ENCODE results near the gene ACAT2.
"Not testable (repeated sequence)": the region's sequence is repeated elsewhere in the genome, so short reads cannot be mapped to it uniquely, and the experiment has no call there.

The ACAT2 gene

DNA sequence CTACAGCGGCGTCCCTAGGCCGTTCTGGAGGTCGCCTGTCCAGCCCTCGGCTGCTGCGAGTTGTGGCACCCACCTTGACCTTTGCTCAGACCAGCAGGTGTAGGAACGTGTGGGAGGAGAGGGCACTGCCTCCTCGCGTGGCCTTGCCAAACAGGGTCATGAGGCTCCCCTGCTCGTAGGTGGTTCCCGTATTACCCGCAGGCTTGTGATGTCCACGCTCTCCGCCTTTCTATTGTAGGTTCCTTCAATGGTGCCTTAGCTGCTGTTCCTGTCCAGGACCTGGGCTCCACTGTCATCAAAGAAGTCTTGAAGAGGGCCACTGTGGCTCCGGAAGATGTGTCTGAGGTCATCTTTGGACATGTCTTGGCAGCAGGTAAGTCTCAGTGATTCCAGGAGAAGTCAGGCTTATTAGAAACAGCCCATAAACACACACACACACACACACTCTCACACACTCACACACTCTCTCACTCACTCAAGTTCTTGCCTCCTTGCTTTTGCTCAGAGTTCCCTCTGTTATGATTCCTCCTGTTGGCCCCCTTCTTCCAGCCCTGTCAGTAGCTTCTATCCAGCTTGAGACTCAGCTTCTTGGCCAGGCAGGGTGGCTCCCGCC lies 942 bp downstream of the ACAT2 start:
- DNase-seq (ENCODE audit: low read depth in 2 of 3, low spot score in 1 of 3) = no peak

DNA sequence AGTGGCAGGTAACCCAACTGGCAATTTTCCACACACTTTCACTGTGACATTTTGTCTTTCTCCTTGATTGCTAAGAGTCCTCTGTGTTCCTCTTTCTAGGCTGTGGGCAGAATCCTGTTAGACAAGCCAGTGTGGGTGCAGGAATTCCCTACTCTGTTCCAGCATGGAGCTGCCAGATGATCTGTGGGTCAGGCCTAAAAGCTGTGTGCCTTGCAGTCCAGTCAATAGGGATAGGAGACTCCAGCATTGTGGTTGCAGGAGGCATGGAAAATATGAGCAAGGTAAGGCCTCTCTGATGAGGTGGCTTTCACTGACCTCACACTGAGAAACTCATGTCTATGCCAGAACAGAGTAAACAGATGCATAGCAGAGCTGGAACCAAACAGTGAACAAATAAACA lies 5.1 kb downstream of the ACAT2 start:
- no peak for DNase-seq (ENCODE audit: low read depth in 2 of 3, low spot score in 1 of 3)

DNA sequence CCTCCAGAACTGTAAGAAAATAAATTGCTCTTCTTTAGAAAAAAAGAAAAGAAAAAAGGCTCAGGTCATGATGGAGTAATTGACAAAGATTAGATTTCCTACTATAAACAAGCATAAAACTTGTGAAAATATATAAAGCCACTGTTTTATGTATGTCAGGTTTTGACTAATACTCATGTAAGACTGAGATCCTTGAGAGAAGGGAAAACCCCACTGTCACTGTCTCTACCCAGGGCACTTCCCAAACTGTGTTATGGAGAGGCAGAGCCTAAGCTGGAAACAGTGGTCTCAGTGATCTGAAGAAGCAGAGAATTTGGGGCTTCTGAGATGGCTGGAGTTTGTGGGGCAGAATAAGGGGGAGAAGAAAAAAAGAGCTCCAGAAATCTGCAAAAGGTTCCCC lies 7.6 kb downstream of the ACAT2 start:
- DNase-seq (ENCODE audit: low read depth in 2 of 3, low spot score in 1 of 3) = no peak

DNA sequence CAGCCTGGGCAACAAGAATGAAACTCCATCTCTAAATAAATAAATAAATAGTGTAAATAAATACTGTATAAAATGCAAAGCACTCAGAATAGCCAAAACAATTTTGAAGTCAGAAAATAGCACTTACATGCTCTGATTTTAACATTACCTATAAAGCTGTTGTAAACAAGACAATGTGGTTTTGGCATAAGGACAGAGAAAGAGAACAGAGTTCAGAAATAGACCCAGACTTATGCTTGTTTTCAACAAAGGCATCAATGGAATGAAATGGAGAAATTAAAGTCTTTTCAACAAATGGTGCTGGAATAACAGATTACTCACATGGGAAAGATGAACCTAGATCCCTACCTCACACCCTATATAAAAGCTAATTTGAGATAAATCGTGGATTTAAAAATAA lies 10.4 kb downstream of the ACAT2 start:
- DNase-seq (ENCODE audit: low read depth in 2 of 3, low spot score in 1 of 3) = no peak

DNA sequence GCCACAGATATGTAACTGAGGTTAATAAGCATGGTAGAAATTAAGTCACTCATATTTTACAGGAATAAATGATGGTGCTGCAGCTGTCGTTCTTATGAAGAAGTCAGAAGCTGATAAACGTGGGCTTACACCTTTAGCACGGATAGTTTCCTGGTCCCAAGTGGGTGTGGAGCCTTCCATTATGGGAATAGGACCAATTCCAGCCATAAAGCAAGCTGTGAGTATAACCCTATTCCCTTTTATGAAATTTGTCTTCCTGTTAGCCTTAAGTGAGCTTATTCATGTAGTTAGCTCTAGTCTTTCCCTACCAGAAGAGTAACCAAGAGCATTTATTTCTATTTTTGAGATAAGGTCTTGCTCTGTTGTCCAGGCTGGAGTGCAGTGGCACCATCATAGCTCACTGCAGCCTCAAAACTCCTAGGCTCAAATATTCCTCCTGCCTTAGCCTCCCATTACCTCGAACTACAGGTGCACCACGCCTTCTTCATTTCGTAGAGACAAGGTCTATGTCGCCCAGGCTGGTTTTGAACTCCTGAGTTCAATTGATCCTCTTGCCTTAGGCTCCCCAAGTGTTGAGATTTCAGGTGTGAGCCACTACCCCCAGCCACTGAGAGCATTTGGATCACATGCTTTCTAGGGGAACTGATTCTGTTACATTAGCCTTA lies 15.5 kb downstream of the ACAT2 start:
- no peak for DNase-seq (ENCODE audit: low read depth in 2 of 3, low spot score in 1 of 3)

DNA sequence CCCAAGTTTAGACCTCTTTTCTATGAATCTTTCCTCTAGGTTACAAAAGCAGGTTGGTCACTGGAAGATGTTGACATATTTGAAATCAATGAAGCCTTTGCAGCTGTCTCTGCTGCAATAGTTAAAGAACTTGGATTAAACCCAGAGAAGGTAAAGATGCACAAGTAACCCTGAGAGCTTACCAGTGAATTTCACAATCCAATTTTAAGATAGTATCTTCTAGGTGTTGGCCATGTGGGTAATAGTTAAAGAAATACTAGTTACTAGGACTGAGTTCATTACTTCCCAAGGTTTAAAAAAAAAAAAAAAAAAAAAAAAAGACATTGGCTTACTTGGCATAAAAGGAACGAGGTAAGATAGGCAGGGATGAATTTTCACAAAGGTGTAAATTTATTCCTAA lies 16.3 kb downstream of the ACAT2 start:
- no peak for DNase-seq (ENCODE audit: low read depth in 2 of 3, low spot score in 1 of 3)

DNA sequence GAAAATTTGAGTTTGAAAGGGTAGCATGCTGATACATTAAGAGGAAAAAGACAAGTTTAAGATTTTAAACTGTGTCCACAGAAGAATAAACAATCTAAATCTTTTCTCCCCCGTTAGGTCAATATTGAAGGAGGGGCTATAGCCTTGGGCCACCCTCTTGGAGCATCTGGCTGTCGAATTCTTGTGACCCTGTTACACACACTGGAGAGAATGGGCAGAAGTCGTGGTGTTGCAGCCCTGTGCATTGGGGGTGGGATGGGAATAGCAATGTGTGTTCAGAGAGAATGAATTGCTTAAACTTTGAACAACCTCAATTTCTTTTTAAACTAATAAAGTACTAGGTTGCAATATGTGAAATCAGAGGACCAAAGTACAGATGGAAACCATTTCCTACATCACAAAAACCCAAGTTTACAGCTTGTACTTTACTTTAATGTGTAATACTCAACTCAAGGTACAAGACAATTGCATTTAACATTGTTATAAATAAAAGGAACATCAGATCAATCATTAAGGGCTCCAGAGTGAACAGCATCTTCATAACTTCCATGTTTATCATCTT lies 16.8 kb downstream of the ACAT2 start:
- no peak for DNase-seq (ENCODE audit: low read depth in 2 of 3, low spot score in 1 of 3)

DNA sequence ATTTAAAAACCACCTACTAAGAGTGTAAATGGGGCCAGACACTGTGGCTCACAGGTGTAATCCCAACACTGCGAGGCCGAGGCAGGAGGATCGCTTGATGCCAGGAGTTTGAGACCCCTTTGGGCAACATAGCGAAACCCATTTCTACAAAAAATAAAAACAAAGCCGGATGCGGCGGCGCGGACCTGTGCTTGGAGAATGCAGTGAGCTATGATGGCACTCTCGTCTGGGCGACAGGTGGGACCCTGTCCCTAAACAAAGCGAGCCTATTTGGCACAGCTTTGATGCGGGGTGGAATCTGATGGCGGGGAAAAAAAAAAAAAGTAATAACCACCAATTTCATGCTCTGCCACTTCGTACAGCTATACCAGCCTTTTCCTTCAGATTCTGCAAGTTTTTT lies 26.4 kb downstream of the ACAT2 start:
- DNase-seq (ENCODE audit: low read depth in 2 of 3, low spot score in 1 of 3) = no peak

DNA sequence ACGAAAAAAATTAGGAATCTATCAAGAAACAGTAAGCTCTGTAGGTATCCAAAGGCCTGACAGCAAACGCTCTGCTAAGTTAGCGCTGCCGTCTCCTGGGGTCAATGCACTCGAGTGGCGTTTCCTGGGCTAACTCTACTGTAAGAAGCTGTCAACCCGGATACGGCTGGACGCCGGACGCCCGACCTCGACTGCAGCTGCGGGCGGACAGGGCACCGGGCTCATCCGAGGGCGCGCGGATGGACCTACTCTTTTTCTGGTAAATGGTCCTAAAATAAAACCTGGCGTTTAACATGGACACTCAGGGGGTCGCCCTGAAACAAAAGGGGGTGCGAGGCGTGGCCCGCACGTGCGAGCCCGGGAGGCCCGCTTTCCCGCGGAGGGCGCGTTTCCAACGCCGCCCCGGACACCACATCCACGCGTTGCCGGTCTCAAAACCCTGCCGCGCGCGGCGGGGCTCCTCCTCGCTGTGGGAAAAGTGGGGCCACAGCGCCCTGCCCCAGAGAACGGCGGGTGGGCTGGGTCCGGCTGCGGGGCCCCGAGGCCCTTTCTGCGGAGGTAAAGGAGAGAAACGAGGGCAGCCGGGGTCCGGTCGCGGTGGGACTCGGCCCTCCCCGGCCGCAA lies 27.0 kb downstream of the ACAT2 start:
- DNase-seq (ENCODE audit: low read depth in 2 of 3, low spot score in 1 of 3) = peak in 1 of 3 donors; percentile 19

DNA sequence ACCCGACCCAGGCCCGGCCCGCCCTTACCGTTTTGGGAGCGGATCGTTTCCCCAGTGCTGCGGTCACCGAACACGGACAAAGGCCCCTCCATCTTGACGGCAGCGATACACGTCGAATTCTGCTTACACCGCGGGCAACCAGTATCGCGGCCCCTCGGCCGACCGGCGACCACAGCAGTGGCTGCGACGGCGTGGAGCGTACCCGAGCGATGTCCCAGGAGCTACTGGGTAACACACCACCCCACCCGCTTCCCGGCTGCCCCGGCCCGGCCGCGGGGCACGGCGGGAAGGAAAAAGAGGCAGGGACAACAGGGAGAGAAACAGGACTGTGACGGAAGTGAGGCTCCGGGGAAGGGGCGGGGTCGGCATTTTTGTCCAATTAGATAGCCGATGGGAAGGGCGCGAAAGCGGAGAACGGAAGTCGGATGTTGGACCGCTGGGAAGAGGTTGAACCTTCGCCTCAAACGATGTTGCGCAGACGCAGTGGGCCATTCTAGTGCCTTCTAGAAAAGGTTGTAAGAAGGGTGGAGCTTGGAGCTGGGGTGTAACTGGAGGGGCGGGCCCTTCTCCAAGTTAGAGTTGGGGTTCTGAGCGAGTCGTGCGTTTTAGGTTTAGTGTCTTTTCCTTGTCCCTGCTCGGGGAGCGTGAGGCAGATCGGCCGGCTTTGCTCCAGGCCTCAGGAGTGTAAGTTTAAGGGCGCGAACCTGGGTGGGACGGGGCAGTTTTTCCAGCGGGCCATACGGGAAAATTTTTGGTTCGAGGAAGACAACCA lies 27.7 kb downstream of the ACAT2 start, which contains the start of gene TCP1:
TCP1 (minus strand) TSS at position 226 of the 772 bp plus-strand sequence; CDS start at position 92, 134 bp downstream.
- DNase-seq (ENCODE audit: low read depth in 2 of 3, low spot score in 1 of 3) = peak; percentile 97 to 99 (median 99)

DNA sequence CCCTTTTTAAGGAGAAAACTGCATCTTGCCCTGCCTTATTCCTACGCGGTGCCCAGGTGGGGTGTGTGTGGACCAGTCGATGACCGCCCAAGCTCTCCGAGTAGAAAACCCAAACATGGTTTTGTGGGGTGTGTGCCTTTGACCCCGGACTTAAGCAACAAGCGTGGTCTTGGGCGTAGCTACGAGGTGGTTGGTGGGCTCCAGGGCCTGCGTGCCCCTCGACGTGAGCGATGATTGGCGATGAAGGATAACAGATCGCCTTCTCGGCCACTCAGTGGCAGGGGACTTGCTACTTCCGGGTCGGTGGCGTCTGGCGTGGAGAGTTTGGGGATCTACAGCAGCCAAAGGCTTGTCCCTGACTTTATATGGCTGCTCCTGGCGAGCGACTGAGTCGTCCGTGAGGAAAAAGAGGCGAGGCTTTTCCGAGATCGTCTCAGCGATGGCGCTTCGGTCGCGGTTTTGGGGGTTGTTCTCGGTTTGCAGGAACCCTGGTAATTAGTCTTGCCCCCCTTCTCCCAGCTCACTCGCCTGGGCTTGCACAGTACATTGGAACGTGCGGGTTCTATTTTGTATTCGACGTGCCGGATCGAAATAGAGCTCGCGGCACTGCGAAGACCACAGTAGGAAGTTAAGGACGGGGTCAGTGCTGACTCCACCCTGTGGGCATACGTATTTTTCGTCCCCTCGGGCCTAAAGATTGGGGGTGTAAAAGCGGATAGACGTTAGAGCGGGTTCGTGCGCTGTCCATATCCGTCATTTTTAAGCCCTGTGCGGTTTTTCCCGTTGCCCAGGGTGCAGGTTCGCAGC lies 28.5 kb downstream of the ACAT2 start, which contains the start of gene MRPL18:
MRPL18 (plus strand) TSS at position 319 of the 807 bp plus-strand sequence; CDS start at position 440, 121 bp downstream.
- peak; percentile 73 to 86 (median 84) for DNase-seq (ENCODE audit: low read depth in 2 of 3, low spot score in 1 of 3)

DNA sequence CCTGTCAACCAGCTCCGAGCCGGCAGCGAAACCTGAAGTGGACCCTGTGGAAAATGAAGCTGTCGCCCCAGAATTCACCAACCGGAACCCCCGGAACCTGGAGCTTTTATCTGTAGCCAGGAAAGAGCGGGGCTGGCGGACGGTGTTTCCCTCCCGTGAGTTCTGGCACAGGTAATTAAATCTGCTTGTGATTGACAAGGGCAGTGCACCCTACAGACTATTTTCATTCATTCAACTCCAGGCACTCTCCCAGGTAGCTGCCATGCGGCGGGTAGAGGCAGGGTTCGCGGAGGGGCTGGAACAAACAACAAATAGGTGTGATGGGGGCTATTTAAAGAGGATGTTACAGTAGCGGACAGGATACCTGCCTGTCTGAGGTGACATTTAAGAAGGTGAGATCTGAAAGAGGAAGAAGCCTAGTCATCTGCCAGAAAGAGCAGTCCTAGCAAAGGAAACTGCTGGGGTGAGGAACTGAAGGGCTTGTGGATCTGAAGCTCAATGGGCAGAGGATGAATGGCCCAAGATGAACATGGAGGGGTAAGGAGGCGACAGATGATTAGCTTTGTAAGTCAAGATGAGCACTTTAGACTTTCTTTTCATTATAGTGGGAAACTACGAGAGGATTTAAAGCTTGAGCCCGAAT lies 29.2 kb downstream of the ACAT2 start:
- DNase-seq (ENCODE audit: low read depth in 2 of 3, low spot score in 1 of 3) = no peak

DNA sequence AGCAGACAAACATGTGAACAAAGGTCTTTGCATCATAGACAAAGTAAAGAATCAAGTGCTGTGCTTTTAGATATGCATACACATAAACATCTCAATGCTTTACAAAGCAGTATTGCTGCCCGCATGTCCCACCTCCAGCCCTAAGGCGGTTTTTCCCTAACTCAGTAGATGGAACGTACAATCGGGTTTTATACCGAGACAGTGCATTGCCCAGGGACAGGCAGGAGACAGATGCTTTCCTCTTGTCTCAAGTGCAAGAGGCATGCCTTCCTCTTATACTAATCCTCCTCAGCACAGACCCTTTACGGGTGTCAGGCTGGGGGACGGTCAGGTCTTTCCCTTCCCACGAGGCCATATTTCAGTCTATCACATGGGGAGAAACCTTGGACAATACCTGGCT lies 33.1 kb downstream of the ACAT2 start:
- not testable (repeated sequence) for DNase-seq (ENCODE audit: low read depth in 2 of 3, low spot score in 1 of 3)

DNA sequence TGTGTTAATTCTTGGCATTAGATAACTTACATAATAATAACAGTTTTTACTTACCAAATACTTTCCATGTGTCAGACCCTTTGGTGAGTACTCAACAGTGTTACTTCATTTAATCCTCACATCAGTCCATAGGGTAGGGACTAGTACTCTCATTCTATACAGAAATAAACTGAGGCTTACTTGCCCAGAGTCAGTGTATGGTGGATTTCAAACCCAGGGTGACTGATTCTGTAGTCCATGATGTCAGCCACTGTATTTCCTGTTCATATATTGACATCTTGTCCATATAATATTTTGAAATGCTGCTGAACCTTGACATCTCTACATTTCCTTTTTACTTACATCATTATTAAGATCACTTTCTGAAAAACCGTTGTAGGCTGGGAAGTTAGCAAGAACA lies 35.7 kb downstream of the ACAT2 start:
- no peak for DNase-seq (ENCODE audit: low read depth in 2 of 3, low spot score in 1 of 3)

DNA sequence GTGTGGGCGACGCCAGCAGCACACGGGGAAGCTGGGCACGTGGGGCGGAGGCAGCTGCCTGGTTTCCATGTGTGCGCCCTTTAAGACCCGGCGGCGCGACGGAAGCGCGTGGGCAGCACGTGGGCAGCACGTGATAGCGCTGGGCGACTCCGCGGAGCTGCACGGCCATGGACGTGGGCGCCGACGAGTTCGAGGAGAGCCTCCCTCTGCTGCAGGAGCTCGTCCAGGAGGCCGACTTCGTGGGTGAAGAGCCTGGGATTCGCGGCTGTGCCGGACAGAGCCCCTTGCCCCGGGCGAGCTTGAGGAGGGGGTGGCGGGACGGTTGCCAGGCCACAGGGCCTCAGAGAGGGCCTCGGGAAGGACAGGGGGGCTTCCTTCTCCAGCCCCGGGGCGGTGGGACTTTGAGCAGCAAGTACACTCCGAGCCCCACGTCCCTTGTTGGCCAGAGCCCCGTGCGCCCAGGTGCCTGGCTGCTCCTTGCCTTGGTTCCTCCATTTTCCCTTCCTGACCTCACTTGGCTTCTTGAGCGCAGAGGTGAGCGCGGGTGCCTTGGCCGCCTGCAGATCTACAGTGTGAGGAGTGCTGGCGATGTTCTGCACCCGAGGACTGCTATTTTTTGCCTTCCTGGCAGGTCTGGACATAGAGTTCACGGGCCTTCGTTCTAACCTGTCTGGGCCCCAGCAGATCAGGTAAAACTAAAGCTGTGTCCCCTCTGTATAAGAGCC lies 38.5 kb downstream of the ACAT2 start, which contains the start of gene PNLDC1:
PNLDC1 (plus strand) TSS at position 136 of the 725 bp plus-strand sequence; CDS start at position 168, 32 bp downstream.
- DNase-seq (ENCODE audit: low read depth in 2 of 3, low spot score in 1 of 3) = no peak

DNA sequence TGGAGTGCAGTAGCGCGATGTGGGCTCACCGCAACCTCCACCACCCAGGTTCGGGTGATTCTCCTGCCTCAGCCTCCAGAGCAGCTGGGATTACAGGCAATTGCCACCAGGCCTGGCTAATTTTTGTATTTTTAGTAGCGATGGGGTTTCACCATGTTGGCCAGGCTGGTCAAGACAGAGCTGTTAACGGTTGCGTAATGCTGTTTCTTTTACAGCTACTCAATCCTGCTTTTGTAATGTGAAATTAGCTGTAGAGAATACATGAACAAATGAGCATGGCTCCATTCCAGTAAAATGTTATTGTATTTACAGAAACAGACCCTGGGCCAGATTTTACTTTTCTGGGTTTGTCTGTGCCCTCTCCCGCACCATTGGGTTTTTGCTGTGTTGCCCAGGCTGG lies 40.1 kb downstream of the ACAT2 start:
- DNase-seq (ENCODE audit: low read depth in 2 of 3, low spot score in 1 of 3) = no peak

DNA sequence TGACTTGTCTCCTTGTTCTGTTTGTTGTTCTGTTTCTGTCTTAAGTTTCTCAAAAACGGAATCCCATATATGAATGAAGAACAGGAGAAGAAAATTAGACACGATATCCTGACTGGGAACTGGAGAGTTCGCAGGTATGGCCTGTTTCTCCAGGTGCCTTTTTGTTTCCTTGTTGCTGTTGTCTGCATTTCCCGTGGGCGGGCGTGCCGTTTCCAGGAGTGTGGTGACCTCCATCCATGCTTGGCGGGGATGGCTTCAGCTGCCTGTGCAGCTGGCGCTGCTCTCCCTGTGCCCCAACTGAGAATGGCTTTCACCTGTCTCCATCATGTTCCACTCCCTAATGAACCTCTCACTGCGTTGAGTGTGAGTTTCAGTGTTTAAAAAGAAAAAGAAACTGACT lies 42.7 kb downstream of the ACAT2 start:
- no peak for DNase-seq (ENCODE audit: low read depth in 2 of 3, low spot score in 1 of 3)

DNA sequence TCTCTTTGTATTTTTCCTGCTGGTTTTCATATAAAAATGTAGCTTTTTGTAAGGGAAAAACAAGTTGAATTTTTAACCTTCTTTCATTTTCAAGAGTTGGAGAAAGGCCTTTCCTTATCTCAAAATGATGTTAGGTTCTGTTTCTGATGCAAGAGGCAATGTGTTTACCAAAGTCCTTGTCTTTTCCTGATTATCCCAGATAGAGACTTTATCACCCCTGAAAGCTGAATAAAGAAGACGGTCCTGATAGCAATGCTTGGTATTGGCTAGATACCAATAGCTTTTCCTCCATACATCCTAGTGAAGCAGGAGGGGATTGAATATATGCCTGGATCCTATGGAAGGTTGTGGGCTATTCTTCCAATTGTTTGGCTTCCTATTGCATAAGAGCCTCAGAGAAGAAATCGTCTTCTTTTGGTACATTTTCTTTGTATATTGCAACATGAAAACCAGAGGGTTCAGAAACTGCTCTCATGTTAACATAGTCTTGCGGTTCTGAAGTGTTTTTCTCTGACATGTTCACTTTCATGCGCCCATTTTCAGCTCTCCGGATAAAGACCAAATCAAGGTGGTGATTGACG lies 43.7 kb downstream of the ACAT2 start:
- DNase-seq (ENCODE audit: low read depth in 2 of 3, low spot score in 1 of 3) = no peak

DNA sequence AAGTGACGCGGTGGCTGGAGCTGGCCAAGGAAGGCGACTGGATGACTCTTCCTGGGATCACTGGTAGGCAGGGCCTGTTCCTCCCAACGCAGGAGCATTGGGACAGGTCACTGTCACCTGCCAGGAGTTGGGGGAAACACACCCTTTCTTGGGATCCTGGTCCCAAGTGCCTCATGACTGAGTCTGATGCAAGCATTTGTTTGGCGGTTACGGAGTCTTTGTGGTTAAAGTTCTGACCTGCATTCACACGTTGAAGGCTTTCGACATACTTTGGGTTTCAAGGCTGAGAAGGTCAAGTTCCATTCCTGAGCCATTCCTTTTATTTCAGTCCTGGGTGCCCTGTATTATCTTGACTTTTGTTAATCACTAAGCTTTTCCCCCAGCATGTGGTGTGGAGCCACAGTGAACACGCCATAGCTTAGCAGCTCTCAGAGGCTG lies 44.2 kb downstream of the ACAT2 start:
- no peak for DNase-seq (ENCODE audit: low read depth in 2 of 3, low spot score in 1 of 3)
